Measurements from ENCODE around the gene ZSWIM6. TPM values are rescaled to one million over a fixed set of nuclear protein-coding genes. Genes with fewer than 3 reads are reported as not detected.

Gene ZSWIM6
- total and polyA plus RNA-seq, 4 donors = 5.9 to 21.6 (median 13.3) TPM

GRCh38 chr5:61354199-61354598 is 22.1 kb downstream of the ZSWIM6 start:
- no peaks in the 10 kb centered on the region for H3K36me3 ChIP-seq (ENCODE audit: control insufficient read depth in 4 of 4, insufficient read depth in 4 of 4, low read length in 4 of 4)
- no peak overlapping the region for H3K9ac ChIP-seq (ENCODE audit: insufficient read depth in 1 of 2, low read length in 2 of 2)
- H3K4me1 ChIP-seq (ENCODE audit: control insufficient read depth in 5 of 5, insufficient read depth in 5 of 5, low read length in 5 of 5) = peaks cover 0 to 21% (median 5%) of the 10 kb centered on the region in 5 donors
- H3K27me3 ChIP-seq (ENCODE audit: control insufficient read depth in 3 of 3, insufficient read depth in 3 of 3, low read length in 2 of 3) = no peaks in the 10 kb centered on the region
- TF ChIP-seq CTCF (IDR thresholded peaks at IDR 0.05; ENCODE audit: control extremely low read depth, extremely low read depth) = no peak
- ATAC-seq (ENCODE audit: insufficient read depth, low FRiP score) (no peak), DNase-seq (no peak)
- H3K27ac ChIP-seq (ENCODE audit: low read depth in 1 of 2, low read length in 1 of 2) = no peak overlapping the region
- H3K4me3 ChIP-seq = no peak overlapping the region
- WGBS, 2 donors = 91 to 93% methylated on average over 2 of the region's 2 CpGs
- no peaks in the 10 kb centered on the region for H3K9me3 ChIP-seq (ENCODE audit: control insufficient read depth in 4 of 4, insufficient read depth in 3 of 4, low read length in 3 of 4)

GRCh38 chr5:61357745-61358144 is 25.7 kb downstream of the ZSWIM6 start:
- WGBS, 2 donors = 69 to 72% methylated on average over 2 of the region's 2 CpGs
- no peak overlapping the region for H3K27ac ChIP-seq (ENCODE audit: low read depth in 1 of 2, low read length in 1 of 2)
- no peak overlapping the region for H3K9ac ChIP-seq (ENCODE audit: insufficient read depth in 1 of 2, low read length in 2 of 2)
- no peaks in the 10 kb centered on the region for H3K27me3 ChIP-seq (ENCODE audit: control insufficient read depth in 3 of 3, insufficient read depth in 3 of 3, low read length in 2 of 3)
- DNase-seq (no peak), ATAC-seq (ENCODE audit: insufficient read depth, low FRiP score) (no peak)
- no peak overlapping the region for H3K4me3 ChIP-seq
- H3K9me3 ChIP-seq (ENCODE audit: control insufficient read depth in 4 of 4, insufficient read depth in 3 of 4, low read length in 3 of 4) = no peaks in the 10 kb centered on the region
- TF ChIP-seq CTCF (IDR thresholded peaks at IDR 0.05; ENCODE audit: control extremely low read depth, extremely low read depth) = no peak
- no peaks in the 10 kb centered on the region for H3K36me3 ChIP-seq (ENCODE audit: control insufficient read depth in 4 of 4, insufficient read depth in 4 of 4, low read length in 4 of 4)
- peaks cover 0 to 6% (median under 1%) of the 10 kb centered on the region in 5 donors for H3K4me1 ChIP-seq (ENCODE audit: control insufficient read depth in 5 of 5, insufficient read depth in 5 of 5, low read length in 5 of 5)

GRCh38 chr5:61362796-61363368 is 30.8 kb downstream of the ZSWIM6 start:
- DNase-seq = peak in 1 of 3 donors; percentile 8
- no peak for ATAC-seq (ENCODE audit: insufficient read depth, low FRiP score)

More at GRCh38 chr5:61362796-61363368, 30.8 kb downstream of the ZSWIM6 start:
- no peaks in the 10 kb centered on the region for H3K9me3 ChIP-seq (ENCODE audit: control insufficient read depth in 4 of 4, insufficient read depth in 3 of 4, low read length in 3 of 4)
- H3K4me1 ChIP-seq (ENCODE audit: control insufficient read depth in 5 of 5, insufficient read depth in 5 of 5, low read length in 5 of 5) = peaks cover 0 to 7% (median 3%) of the 10 kb centered on the region in 5 donors
- H3K9ac ChIP-seq (ENCODE audit: insufficient read depth in 1 of 2, low read length in 2 of 2) = no peak overlapping the region
- H3K27me3 ChIP-seq (ENCODE audit: control insufficient read depth in 3 of 3, insufficient read depth in 3 of 3, low read length in 2 of 3) = no peaks in the 10 kb centered on the region
- no peak overlapping the region for H3K4me3 ChIP-seq
- 88 to 91% methylated on average over 2 of the region's 2 CpGs for WGBS, 2 donors
- H3K36me3 ChIP-seq (ENCODE audit: control insufficient read depth in 4 of 4, insufficient read depth in 4 of 4, low read length in 4 of 4) = peaks cover 0 to 2% (median 0%) of the 10 kb centered on the region in 4 donors
- no peak for TF ChIP-seq CTCF (IDR thresholded peaks at IDR 0.05; ENCODE audit: control extremely low read depth, extremely low read depth)
- H3K27ac ChIP-seq (ENCODE audit: low read depth in 1 of 2, low read length in 1 of 2) = no peak overlapping the region

Data from lung (tissue), 12 donors.